HPDE6-E6E7 (cell line): ENCODE results near the gene ANKS6.

Experiments used
- DNase-seq: peaks from one replicate; pipeline ENCODE4 v3.0.0; 2011; ENCODE audit warnings: missing footprints; ENCODE audit errors: extremely low spot score

The ANKS6 gene

DNA sequence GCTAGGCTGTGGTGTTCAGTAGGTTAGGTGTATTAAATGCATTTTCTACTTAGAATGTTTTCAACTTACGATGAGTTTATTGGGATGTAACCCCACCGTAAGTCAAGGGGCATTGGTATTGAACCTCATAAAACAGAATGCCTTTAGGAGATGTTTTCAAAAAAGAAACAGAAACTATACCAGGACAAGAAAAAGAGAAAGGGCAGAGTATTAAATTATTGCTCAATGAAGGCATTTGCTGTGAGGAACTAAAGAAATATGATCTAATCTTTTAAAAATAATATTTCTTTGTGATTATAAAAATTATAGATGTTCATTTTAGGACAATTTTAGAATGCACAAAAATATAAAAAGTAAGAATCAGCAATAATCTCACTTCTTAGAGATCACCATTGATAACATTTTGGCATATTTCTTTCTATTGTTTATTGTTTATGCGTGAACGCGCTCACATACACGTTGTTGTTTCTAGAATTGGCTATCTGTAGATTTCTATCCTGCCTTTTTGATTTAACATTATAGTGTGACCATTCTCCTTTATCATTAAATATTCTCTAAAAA is 19.1 kb upstream of the ANKS6 start:
- DNase-seq = no peak

GRCh38 chr9:98811051-98811650 is 14.8 kb upstream of the ANKS6 start:
- DNase-seq = peak; percentile 54

GRCh38 chr9:98810102-98810842 is 13.9 kb upstream of the ANKS6 start:
- DNase-seq = no peak

GRCh38 chr9:98809311-98810101 is 13.2 kb upstream of the ANKS6 start:
- no peak for DNase-seq

GRCh38 chr9:98808875-98809274 is 12.5 kb upstream of the ANKS6 start:
- no peak for DNase-seq

DNA sequence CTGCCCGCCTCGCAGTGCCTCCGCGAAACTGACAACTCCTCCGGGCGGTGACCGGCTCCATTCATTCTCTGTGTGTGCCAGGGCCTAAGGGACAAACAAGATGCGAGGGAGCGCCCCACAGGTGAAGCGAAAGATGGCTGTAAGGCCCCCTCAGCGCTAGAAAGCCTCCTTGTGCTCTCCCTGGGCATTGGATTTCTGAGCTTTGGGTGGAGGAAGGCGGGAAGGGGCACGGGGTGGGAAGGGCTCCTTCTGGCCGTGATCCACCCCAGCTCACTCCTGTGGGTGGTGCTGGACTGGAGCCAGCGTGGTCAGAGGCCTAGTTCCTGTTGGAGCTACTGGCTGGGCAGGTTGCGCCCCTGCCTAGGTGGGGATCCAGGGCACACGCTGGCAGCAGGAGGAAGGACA is 12.1 kb upstream of the ANKS6 start:
- no peak for DNase-seq

DNA sequence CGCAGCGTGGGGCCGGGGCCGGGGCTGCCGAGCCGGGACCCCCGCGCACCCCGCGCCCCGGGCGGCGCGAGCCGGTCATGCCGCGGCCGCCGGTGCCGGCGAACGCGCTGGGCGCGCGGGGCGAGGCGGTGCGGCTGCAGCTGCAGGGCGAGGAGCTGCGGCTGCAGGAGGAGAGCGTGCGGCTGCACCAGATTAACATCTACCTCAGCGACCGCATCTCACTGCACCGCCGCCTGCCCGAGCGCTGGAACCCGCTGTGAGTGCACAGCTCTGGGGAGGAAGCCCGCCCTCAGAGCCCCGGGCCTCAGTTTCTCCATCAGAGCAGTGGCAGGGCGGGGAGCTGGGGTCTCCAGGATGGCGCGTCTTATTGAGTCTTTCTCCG is 11.4 kb upstream of the ANKS6 start:
- no peak for DNase-seq

DNA sequence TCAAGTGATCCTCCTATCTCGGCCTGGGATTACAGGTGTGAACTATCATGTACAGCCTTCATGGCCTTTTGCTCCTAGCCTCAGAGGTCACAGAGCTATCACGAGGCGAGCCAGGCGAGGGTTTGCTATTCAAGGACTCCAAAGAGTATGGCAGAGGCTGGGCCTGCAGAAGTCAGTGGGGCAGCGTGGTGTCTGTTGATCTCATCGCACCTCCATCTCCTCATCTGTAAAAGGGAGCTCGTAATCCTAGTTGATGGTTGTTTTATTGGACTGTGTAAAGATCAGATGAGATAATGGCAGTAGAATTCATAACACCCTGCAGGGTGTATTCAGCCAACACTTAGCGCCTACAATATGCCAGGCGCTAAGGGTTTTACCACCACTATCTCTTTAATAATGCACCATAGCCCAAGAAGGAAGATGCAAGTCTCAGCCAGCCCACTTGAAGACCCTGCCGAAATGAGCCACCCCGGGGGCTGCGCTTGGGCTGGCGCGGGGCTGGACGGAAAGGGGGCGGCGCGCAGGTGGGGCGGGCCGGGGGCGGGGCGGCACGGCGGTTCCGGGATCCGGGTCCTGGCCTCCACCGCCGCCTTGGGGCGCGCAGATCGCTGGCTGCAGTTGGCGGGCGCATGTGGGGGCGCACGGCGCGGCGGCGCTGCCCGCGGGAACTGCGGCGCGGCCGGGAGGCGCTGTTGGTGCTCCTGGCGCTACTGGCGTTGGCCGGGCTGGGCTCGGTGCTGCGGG is 10.9 kb upstream of the ANKS6 start, which contains the start of gene GALNT12:
Gene GALNT12 (plus strand): TSS at position 601 of the 744 bp plus-strand sequence. CDS start 29 bp downstream, at position 630.
- DNase-seq = no peak

- no peak for DNase-seq
Measured at GRCh38 chr9:98806394-98807035, 10.2 kb upstream of the ANKS6 start.

DNA sequence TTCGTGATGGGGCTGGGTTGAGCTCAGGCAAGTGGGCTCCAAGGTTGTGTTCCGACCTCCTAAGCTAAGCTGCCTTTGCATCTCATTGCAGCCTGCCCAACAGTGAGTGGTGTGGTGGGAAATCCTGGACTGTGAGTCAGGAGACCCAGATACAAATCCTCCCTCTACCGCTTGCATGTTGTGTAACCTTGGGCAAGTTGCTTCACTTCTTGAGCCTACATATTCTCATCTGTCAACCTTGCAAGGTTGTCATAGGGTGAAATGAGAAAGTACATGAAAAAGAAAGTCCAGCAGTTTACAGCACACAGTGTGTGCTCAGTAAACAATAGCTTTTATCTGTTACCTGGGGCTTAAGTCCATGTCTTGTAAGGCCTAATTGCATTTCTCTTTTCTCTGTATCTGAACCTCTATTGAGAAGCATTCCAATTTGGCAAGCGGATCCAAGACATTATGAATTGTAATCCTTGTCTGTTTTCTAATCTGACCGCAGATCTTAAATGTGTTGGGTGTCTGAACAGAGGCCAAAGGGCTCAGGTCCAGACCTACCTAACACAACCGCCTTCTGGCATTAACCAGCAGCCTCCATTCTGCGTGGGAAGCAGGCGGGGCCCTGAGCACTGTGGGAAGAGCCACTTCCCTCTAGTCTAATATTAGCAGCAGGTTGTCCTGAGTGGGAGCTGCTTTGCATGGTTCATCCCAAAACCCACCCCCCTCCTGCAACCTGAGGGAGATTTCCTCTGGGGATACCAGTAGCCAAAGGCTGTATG is 9.3 kb upstream of the ANKS6 start:
- no peak for DNase-seq

- no peak for DNase-seq
Measured at GRCh38 chr9:98804083-98804482, 7.7 kb upstream of the ANKS6 start.

GRCh38 chr9:98801969-98802371 is 5.6 kb upstream of the ANKS6 start:
- peak; percentile 61 for DNase-seq

DNA sequence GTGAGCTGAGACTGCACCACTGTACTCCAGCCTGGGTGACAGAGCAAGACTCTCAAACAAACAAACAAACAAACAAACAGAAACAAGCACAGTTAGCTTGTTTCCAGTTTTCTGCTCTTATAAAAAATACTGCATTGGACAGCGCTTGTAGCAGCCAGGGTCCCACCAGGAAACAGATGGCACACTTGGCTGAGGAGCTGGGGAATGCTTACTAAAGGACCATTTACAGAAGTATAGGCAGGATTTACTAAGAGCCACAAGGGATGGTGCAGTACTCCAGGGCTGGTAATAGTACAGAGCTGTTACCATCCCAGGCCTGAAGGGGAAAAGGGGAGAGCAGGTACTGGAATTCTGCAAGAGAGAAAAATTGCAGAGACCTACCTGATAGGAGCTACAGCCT is 5.2 kb upstream of the ANKS6 start:
- no peak for DNase-seq

DNA sequence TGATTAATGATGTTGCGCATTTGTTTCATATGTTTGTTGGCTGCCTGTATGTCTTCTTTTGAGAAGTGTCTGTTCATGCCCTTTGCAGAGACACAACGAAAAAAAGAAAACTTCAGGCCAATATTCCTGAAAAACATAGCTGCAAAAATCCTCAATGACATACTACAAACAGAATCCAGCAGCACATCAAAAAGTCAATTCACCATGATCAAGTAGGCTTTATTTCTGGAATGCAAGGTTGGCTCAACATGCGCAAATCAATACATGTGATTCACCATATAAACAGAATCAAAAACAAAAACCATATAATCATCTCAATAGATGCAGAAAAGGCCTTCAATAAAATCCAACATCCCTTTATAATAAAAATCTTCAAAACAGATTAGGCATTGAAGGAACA is 1.9 kb upstream of the ANKS6 start:
- DNase-seq = no peak

DNA sequence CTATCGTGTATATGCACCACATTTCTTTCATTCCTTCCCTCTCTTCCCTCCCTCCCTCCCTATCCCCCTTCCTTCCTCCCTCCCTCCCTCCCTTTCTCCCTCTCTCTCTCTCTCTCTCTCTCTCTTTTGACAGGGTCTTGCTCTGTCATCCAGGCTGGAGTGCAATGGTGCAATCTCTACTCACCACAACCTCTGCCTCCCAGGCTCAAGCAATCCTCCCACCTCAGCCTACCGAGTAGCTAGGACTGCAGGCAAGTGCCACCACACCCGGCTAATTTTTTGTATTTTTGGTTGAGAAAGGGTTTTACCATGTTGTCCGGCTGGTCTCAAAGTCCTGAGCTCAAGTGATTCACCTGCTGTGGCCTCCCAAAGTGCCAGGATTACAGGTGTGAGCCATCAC is 1.1 kb upstream of the ANKS6 start:
- no peak for DNase-seq

- DNase-seq = no peak
Measured at GRCh38 chr9:98795970-98796363, 388 bp downstream of the ANKS6 start.

DNA sequence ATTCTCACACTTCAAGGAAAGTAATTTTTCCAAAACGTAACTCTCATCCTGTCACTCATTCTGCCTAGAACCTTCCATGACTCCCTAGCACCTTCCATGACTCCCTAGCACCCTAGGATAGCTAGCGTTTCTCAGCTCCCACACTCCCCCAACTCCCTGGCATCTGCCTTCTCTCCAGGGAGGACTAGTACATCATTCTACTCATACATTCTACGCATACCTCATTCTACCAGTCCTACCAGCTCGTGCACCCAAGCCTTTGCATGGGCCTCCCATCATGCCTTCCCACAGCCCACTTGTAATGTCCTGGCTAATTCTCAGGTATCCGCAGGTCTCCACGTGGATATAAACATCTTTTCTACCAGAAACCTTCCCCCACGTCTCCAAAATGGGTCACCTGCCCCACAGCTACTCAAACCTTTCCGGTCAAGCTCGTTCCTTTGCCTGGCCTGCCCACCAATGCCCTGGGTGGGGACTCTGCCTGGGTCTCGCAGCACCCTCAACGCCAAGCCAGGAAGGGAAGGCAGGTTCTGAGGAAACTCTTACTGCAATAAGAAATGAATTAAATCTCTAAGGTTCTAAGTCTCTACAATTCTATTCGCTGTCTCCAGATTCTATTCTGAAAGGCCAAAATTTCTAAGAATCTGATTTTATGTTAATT is 930 bp downstream of the ANKS6 start:
- no peak for DNase-seq

GRCh38 chr9:98794802-98795201 is 1.6 kb downstream of the ANKS6 start:
- DNase-seq = no peak

GRCh38 chr9:98793031-98793430 is 3.3 kb downstream of the ANKS6 start:
- no peak for DNase-seq
